IPS-15b (cell line): Measurements from ENCODE around the gene AP2B1.

Experiments
- H3K27me3 ChIP-seq: one replicate; pipeline ENCODE4 v1.6.1; 2013; ENCODE audit warnings: low read length; ENCODE audit not compliant: control insufficient read depth, insufficient read depth
- H3K36me3 ChIP-seq: one replicate; pipeline ENCODE4 v1.6.1; 2013; ENCODE audit warnings: low read length; ENCODE audit not compliant: control insufficient read depth, insufficient read depth
- H3K4me1 ChIP-seq: one replicate; pipeline ENCODE4 v1.6.1; 2013; ENCODE audit warnings: mild to moderate bottlenecking, low read length; ENCODE audit not compliant: control insufficient read depth, insufficient read depth
- H3K4me3 ChIP-seq: one replicate; pipeline ENCODE4 v1.5.1; 2013; ENCODE audit warnings: low read depth, low read length
- H3K9ac ChIP-seq: one replicate; pipeline ENCODE4 v1.6.1; 2013; ENCODE audit warnings: low read depth, mild to moderate bottlenecking, low read length
- H3K9me3 ChIP-seq: one replicate; pipeline ENCODE4 v1.6.1; 2013; ENCODE audit warnings: mild to moderate bottlenecking, low read length; ENCODE audit not compliant: control insufficient read depth, insufficient read depth

AP2B1 gene

DNA sequence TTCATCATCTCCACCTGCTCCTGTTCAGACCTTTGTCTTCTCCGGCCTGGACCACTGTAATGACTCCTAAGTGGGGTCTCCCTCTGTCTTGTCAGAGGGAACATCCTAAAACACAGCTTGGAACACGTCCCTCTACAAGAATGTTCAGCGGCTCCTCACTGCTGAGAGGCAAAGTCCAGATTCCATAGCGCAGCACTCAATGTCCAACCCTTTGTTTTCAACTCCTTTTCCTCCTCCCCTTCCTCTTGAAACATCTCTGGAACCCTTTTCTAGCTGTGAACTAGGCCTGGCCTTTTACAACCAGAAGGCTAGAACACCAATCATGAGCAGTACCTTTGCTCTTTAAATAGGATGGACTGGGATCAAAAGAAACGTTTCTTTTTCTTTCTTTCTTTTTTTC lies 174.5 kb downstream of the AP2B1 start:
- H3K36me3 ChIP-seq = no peaks in the 10 kb centered on the region
- H3K4me1 ChIP-seq = no peaks in the 10 kb centered on the region
- no peak overlapping the region for H3K9ac ChIP-seq
- H3K4me3 ChIP-seq = no peak overlapping the region
- H3K9me3 ChIP-seq = peaks cover 3% of the 10 kb centered on the region
- H3K27me3 ChIP-seq = peaks cover 5% of the 10 kb centered on the region

DNA sequence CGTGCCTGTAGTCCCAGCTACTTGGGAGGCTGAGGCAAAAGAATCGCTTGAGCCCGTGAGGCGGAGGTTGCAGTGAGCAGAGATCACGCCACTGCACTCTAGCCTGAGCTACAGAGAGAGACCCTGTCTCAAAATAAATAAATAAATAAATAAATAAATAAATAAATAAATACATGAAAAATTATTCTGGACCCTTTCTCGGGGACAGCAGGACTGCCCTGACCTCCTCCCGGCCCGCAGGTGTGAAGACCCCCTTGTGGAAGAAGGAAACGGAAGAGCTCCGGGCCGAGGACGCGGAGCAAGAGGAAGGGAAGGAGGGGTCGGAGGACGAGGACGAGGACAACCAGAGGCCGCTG lies 176.6 kb downstream of the AP2B1 start:
- Histone ChIP-seq H3K27me3 (peaks cover 5% of the 10 kb centered on the region), H3K9ac (no peak overlapping the region), H3K36me3 (no peaks in the 10 kb centered on the region), H3K4me3 (no peak overlapping the region), H3K9me3 (peaks cover 3% of the 10 kb centered on the region), H3K4me1 (no peaks in the 10 kb centered on the region)

DNA sequence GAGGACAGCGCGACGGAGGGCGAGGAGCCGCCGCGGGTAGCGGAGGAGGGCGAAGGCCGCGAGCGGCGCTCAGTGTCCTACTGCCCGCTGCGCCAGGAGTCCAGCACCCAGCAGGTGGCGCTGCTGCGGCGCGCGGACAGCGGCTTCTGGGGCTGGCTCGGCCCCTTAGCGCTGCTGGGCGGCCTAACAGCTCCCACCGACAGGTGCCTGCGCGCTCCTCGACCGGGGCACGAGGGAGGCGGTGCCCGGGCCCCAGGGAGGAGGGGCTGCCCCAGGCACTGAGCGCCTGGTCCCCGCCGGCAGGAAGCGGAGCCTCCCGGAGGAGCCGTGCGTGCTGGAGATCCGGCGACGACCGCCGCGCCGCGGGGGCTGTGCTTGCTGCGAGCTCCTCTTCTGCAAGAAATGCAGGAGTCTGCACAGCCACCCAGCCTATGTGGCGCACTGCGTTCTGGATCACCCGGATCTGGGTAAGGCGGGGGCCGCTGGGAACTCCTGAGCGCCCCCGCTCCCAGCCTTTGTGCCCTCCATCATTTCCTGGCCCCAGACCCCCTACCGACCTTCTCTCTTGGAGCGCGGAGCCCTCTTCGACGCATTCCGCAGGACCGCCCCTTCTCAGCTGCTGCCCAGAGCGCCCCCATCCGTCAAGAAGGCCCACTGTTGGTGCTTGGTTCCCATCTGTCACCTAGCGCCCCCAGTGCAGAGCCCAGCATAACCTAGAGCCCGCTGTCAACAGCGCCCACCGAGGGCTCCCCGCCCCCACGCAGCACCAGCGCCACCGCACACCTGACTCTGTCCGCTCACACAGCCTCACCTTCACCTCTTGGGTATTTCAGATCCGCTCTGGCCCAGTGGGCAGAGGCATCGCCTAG lies 177.2 kb downstream of the AP2B1 start:
- H3K9me3 ChIP-seq = peaks cover 3% of the 10 kb centered on the region
- peaks cover 5% of the 10 kb centered on the region for H3K27me3 ChIP-seq
- no peak overlapping the region for H3K9ac ChIP-seq
- H3K4me1 ChIP-seq = no peaks in the 10 kb centered on the region
- peak overlapping the region; percentile 62 for H3K4me3 ChIP-seq
- H3K36me3 ChIP-seq = no peaks in the 10 kb centered on the region

DNA sequence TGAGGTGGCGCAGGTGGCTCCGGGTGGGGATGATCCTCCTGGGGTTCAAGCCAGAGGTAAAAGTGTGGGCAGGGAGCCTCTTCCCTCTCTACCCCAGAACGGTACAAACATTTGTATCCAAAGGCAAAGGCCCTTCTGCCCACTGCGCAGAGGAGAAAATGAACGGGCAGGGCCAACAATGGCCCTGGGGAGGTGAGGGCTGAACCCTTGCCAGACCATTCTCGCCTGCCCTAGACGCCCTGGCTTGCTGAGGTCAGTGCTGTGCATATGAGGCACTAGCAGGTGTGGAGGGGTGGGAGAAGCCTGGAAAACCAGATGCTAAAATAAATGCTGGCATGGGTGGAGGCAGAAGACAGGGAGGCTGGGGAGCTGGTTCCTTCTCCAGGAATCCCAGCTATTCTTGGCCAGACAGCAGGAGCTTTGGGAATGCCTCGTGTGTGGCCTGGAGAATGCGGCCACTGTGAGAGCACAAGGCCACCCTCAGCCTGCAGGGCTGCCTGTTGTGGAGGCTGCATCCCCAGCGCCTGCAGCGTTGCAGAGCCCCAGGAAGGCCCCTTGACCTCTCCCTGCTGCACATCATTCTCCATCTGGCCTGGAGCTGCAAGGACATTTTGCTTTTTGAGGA lies 178.1 kb downstream of the AP2B1 start:
- H3K4me1 ChIP-seq = no peaks in the 10 kb centered on the region
- peak overlapping the region; percentile 62 for H3K4me3 ChIP-seq
- no peak overlapping the region for H3K9ac ChIP-seq

DNA sequence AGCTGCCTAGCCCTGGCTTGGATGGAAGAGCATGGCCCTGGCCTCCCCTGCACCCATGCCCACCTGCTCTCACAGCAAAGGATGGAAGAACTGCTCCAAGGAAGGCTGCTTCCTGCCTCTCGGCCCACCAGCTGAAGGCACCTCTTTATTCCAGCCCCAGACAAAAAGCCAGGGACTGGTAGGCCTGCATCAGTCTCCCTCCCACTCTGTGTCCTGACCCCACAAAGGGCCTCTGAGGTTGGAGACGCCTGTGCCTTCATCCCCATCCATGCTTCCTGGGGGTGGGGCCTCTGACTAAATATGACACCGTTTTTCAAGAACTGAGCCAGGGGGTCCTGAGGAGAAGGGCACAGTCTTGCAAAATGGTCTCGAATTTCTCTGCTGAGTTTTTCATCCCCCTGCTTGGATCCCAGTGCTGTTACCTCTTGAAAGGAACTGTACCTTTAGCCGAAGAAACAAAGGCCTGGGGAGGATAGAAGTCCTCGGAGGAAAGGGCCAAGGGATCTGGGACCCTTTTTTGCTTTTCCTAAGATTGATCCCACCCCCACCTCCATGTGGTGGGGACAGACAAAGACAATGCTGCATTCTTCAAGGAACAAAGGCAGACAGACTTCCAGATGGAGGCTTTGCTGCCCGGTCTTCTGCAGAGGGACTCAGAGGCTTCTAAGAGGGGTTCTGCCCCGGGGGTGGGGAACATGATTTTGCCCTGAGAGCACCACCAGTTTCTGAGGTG lies 178.8 kb downstream of the AP2B1 start:
- Histone ChIP-seq H3K4me3 (no peak overlapping the region), H3K36me3 (no peaks in the 10 kb centered on the region), H3K27me3 (peaks cover 5% of the 10 kb centered on the region), H3K9me3 (peaks cover 3% of the 10 kb centered on the region), H3K9ac (no peak overlapping the region), H3K4me1 (no peaks in the 10 kb centered on the region)

More for the DNA sequence above, 178.1 kb downstream of the AP2B1 start:
- Histone ChIP-seq H3K36me3 (no peaks in the 10 kb centered on the region), H3K27me3 (peaks cover 5% of the 10 kb centered on the region), H3K9me3 (peaks cover 3% of the 10 kb centered on the region)

DNA sequence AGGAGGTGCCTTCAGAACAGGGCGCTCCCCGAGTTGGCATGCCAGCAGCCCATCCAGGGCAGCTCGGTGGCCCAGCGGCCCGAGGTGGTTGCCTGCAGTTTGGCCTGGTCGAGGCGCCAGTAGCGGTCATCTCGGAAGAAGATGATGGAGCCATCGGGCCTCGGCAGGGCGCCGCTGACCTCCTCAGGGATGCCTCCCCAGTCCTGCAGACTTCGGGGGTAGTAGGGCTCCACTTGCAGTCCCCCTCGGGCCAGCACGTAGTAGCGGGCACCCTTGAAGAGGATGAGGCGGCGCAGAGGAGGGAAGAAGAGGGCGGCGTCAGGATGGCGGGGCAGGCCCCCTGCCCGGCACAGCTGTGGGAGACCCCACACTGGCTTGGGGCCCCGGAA lies 179.4 kb downstream of the AP2B1 start:
- no peak overlapping the region for H3K9ac ChIP-seq
- H3K9me3 ChIP-seq = peaks cover 3% of the 10 kb centered on the region
- no peaks in the 10 kb centered on the region for H3K4me1 ChIP-seq
- H3K36me3 ChIP-seq = no peaks in the 10 kb centered on the region
- H3K27me3 ChIP-seq = peaks cover 5% of the 10 kb centered on the region
- H3K4me3 ChIP-seq = no peak overlapping the region

DNA sequence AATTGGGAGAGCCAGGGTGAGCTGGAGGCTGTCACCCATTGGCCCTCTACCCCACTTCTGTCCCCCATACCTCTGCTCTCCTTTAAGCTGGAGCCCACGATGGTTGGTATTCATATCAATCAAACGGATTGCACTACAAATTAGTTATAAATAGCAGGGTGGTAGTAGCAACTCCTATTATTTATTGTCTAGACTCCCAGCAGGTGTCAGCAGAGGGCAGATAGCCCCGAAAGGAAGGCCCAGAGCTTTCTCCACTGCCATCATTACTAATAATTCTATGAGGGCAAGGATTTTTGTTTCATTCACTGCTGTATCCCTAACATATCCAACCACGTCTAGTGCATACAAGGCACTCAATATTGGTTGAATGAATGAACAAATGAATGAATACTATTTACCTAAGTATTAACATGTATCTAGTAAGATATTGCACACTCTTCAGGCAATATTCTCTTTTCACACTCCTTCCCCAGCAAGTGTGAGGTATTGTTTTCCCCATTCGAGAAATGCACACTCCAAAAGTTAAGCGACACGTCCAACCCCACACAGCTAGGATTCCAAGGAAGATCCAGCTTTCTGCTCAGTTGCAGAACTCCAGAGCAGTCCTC lies 179.9 kb downstream of the AP2B1 start:
- Histone ChIP-seq H3K4me3 (no peak overlapping the region), H3K9me3 (peaks cover 3% of the 10 kb centered on the region), H3K4me1 (no peaks in the 10 kb centered on the region), H3K36me3 (no peaks in the 10 kb centered on the region), H3K27me3 (peaks cover 5% of the 10 kb centered on the region), H3K9ac (no peak overlapping the region)

DNA sequence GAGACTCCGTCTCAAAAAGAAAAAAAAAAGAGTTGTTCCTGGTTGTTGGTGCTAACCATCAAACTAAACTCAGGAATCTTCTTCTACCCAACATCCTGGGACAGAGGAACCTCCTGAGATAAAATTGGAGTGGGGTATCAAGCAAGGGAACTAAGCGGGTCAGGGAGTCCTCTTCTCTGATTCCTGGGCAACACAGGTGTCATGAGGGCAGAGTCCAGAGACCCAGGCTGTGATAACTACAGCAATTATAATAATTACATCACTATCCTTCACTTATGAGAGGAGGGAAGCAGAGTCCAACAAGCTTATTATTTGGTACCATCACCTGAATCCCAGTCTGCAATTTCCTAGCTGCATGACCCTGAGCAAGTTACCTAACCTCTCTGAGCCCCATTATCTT lies 181.7 kb downstream of the AP2B1 start:
- no peaks in the 10 kb centered on the region for H3K36me3 ChIP-seq
- H3K4me3 ChIP-seq = no peak overlapping the region
- no peak overlapping the region for H3K9ac ChIP-seq
- peaks cover under 1% of the 10 kb centered on the region for H3K4me1 ChIP-seq
- H3K27me3 ChIP-seq = peaks cover 5% of the 10 kb centered on the region
- H3K9me3 ChIP-seq = peaks cover 3% of the 10 kb centered on the region

DNA sequence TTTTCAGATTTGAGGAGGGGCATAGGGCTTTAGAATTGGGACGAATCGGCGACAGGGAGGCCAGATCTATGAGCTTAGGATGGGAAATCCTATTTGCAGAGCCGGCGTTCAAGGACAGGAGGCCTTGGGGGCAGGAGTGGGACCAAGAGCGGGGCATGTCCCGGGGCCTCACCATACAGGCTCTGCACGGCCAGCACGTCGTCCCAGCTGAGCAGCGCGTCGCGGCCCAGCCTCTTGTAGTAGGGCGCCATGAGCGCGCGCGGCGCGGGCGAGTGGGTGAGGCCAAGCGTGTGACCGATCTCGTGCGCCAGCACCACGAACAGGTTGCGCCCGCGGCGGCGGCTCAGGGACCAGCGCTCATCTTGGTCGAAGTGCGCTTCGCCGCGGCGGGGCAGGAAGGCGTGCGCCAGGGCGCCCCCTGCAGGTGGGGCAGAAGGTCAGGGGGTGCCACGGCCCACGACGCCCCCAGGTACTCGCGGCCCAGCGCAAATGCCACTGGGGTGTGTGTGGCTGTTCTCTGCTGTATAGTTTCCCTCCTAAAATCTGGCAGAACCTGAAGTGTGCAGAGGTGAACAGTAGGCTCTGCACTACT lies 182.9 kb downstream of the AP2B1 start:
- Histone ChIP-seq H3K4me3 (no peak overlapping the region), H3K9me3 (peaks cover 2% of the 10 kb centered on the region), H3K27me3 (peaks cover 5% of the 10 kb centered on the region), H3K9ac (no peak overlapping the region), H3K36me3 (no peaks in the 10 kb centered on the region), H3K4me1 (peaks cover 5% of the 10 kb centered on the region)

DNA sequence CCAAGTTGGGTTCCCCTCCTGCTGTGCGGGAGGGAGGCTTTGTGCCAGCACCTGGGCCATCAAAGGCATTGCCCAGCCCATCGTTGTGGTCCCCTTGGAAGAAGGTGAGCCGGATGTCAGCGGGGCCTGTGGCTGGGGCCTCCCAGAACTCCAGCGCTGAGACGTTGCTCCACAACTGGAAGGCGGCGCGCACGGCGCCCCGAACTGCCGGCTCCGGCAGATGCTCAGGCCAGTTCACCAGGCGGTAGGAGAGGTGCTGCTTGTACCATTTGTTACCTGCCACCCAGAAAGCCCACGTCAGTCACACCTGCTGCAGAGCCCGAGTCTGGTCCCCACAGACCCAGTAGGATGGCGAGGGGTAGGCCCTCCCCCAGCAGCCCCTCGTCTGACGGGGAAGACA lies 186.0 kb downstream of the AP2B1 start:
- no peaks in the 10 kb centered on the region for H3K9me3 ChIP-seq

DNA sequence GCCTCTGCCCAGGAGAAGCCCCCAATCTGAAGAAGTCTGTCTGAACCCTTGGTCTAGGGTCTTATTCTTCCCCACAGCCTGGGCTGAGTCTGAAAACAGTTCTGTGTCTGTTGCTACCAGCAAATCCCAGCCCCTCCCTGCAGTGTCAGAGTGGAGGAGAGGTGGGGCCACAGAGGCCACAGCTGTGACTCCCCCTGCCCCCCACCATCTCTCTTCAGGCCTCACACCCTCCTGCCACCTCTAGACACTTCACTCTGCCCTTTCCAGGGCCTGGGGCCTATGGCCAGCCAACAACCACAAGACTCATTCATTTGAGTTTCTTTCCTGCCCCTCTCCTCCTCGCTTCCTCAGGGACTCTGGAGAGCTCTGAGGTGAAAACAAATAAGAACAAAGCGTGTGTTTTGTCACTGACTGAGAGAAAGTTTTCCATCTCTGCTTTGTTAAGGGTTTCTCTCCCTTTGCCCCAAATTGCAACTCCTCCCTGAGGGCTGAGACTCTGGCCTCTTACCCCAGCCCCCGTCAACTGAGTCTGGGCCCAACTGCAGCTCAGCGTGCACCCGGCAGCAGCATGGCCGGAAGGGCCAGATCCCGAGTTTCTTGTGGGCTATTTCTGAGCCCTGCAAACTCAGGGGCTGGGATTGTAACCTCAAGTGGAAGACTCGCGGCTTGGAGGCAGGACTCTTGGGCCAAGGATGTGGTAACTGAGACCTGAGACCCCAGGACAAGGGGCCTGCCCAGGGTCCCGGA lies 186.7 kb downstream of the AP2B1 start:
- H3K36me3 ChIP-seq = no peaks in the 10 kb centered on the region
- no peaks in the 10 kb centered on the region for H3K9me3 ChIP-seq
- no peak overlapping the region for H3K4me3 ChIP-seq
- H3K9ac ChIP-seq = no peak overlapping the region
- H3K4me1 ChIP-seq = peaks cover 5% of the 10 kb centered on the region
- no peaks in the 10 kb centered on the region for H3K27me3 ChIP-seq

More for the DNA sequence above, 186.0 kb downstream of the AP2B1 start:
- Histone ChIP-seq H3K4me1 (peaks cover 5% of the 10 kb centered on the region), H3K9ac (no peak overlapping the region), H3K36me3 (no peaks in the 10 kb centered on the region), H3K27me3 (no peaks in the 10 kb centered on the region), H3K4me3 (no peak overlapping the region)
